IPS-20b (cell line): ENCODE measurements around the gene XRCC4.

Experiments used
- H3K27ac ChIP-seq: one replicate; pipeline ENCODE4 v1.5.1; 2013; ENCODE audit warnings: low read length
- H3K27me3 ChIP-seq: 2 replicates; pipeline ENCODE4 v1.6.1; 2013; ENCODE audit warnings: mild to moderate bottlenecking, low read length, inconsistent platforms; ENCODE audit not compliant: insufficient read depth
- H3K36me3 ChIP-seq: 2 replicates; pipeline ENCODE4 v1.6.1; 2013; ENCODE audit warnings: low read depth, mild to moderate bottlenecking, inconsistent platforms, low read length, moderate library complexity; ENCODE audit not compliant: insufficient read depth
- H3K4me1 ChIP-seq: 2 replicates; pipeline ENCODE4 v1.6.1; 2013; ENCODE audit warnings: mild to moderate bottlenecking, control low read depth, inconsistent platforms, low read length, moderate library complexity; ENCODE audit not compliant: insufficient read depth
- H3K4me3 ChIP-seq: 2 replicates; pipeline ENCODE4 v1.5.1; 2013; ENCODE audit warnings: mild to moderate bottlenecking, low read length, inconsistent platforms
- H3K9ac ChIP-seq: 2 replicates; pipeline ENCODE4 v1.6.1; 2013; ENCODE audit warnings: low read depth, mild to moderate bottlenecking, inconsistent platforms, low read length, moderate library complexity
- H3K9me3 ChIP-seq: 2 replicates; pipeline ENCODE4 v1.6.1; 2013; ENCODE audit warnings: mild to moderate bottlenecking, low read depth, low read length, inconsistent platforms; ENCODE audit not compliant: insufficient read depth

Gene XRCC4

GRCh38 chr5:83077662-83078261 is 415 bp downstream of the XRCC4 start:
- H3K27me3 ChIP-seq = no peaks in the 10 kb centered on the region
- peak overlapping the region; percentile 95 for H3K4me3 ChIP-seq
- peak overlapping the region; percentile 92 for H3K27ac ChIP-seq
- peaks cover 20% of the 10 kb centered on the region for H3K36me3 ChIP-seq
- peaks cover 14% of the 10 kb centered on the region; the same call in 1 of the 2 replicates for H3K4me1 ChIP-seq
- H3K9ac ChIP-seq = peak overlapping the region; percentile 96
- H3K9me3 ChIP-seq = no peaks in the 10 kb centered on the region

GRCh38 chr5:83082750-83083149 is 5.4 kb downstream of the XRCC4 start:
- Histone ChIP-seq H3K9me3 (no peaks in the 10 kb centered on the region), H3K4me1 (peaks cover 5% of the 10 kb centered on the region; the same call in 1 of the 2 replicates), H3K27ac (no peak overlapping the region), H3K4me3 (no peak overlapping the region), H3K9ac (no peak overlapping the region), H3K27me3 (no peaks in the 10 kb centered on the region), H3K36me3 (no peaks in the 10 kb centered on the region)

- Histone ChIP-seq H3K36me3 (no peaks in the 10 kb centered on the region), H3K4me3 (no peak overlapping the region), H3K27me3 (no peaks in the 10 kb centered on the region), H3K9ac (no peak overlapping the region), H3K4me1 (no peaks in the 10 kb centered on the region), H3K9me3 (no peaks in the 10 kb centered on the region), H3K27ac (no peak overlapping the region)
Measured at GRCh38 chr5:83084336-83084735, 7.0 kb downstream of the XRCC4 start.

- Histone ChIP-seq H3K9me3 (no peaks in the 10 kb centered on the region), H3K9ac (no peak overlapping the region), H3K27me3 (no peaks in the 10 kb centered on the region), H3K27ac (no peak overlapping the region), H3K4me3 (no peak overlapping the region), H3K4me1 (no peaks in the 10 kb centered on the region), H3K36me3 (no peaks in the 10 kb centered on the region)
Measured at GRCh38 chr5:83085106-83085505, 7.8 kb downstream of the XRCC4 start.

- Histone ChIP-seq H3K36me3 (no peaks in the 10 kb centered on the region), H3K4me1 (no peaks in the 10 kb centered on the region), H3K9me3 (peaks cover 24% of the 10 kb centered on the region; the same call in 1 of the 2 replicates), H3K4me3 (no peak overlapping the region), H3K9ac (no peak overlapping the region), H3K27ac (no peak overlapping the region), H3K27me3 (no peaks in the 10 kb centered on the region)
Measured at GRCh38 chr5:83090169-83090568, 12.8 kb downstream of the XRCC4 start.

GRCh38 chr5:83092619-83093018 is 15.3 kb downstream of the XRCC4 start:
- no peaks in the 10 kb centered on the region; the same call in 1 of the 2 replicates for H3K4me1 ChIP-seq
- H3K27me3 ChIP-seq = no peaks in the 10 kb centered on the region
- no peak overlapping the region for H3K9ac ChIP-seq
- H3K27ac ChIP-seq = no peak overlapping the region
- H3K36me3 ChIP-seq = no peaks in the 10 kb centered on the region
- no peak overlapping the region for H3K4me3 ChIP-seq
- H3K9me3 ChIP-seq = peaks cover 24% of the 10 kb centered on the region; the same call in 1 of the 2 replicates

- no peaks in the 10 kb centered on the region for H3K27me3 ChIP-seq
- no peaks in the 10 kb centered on the region for H3K36me3 ChIP-seq
- peaks cover 2% of the 10 kb centered on the region for H3K4me1 ChIP-seq
- H3K9me3 ChIP-seq = peaks cover 24% of the 10 kb centered on the region; the same call in 1 of the 2 replicates
- H3K9ac ChIP-seq = no peak overlapping the region
- no peak overlapping the region for H3K27ac ChIP-seq
- H3K4me3 ChIP-seq = no peak overlapping the region
Measured at GRCh38 chr5:83093692-83094091, 16.3 kb downstream of the XRCC4 start.

- H3K9ac ChIP-seq = no peak overlapping the region
- peaks cover 10% of the 10 kb centered on the region for H3K4me1 ChIP-seq
- H3K4me3 ChIP-seq = no peak overlapping the region
- H3K9me3 ChIP-seq = peaks cover 24% of the 10 kb centered on the region; the same call in 1 of the 2 replicates
- no peaks in the 10 kb centered on the region for H3K36me3 ChIP-seq
- H3K27me3 ChIP-seq = no peaks in the 10 kb centered on the region
- H3K27ac ChIP-seq = no peak overlapping the region
Measured at GRCh38 chr5:83095163-83095956, 18.0 kb downstream of the XRCC4 start.

- no peaks in the 10 kb centered on the region for H3K36me3 ChIP-seq
- H3K27me3 ChIP-seq = no peaks in the 10 kb centered on the region
- H3K4me3 ChIP-seq = no peak overlapping the region
- peaks cover 24% of the 10 kb centered on the region; the same call in 1 of the 2 replicates for H3K9me3 ChIP-seq
- no peak overlapping the region for H3K9ac ChIP-seq
- no peak overlapping the region for H3K27ac ChIP-seq
- H3K4me1 ChIP-seq = peaks cover 10% of the 10 kb centered on the region
Measured at GRCh38 chr5:83095957-83096539, 18.7 kb downstream of the XRCC4 start.

GRCh38 chr5:83096660-83097339 is 19.5 kb downstream of the XRCC4 start:
- H3K9me3 ChIP-seq = peaks cover 20% of the 10 kb centered on the region; the same call in 1 of the 2 replicates
- H3K27ac ChIP-seq = no peak overlapping the region
- H3K4me3 ChIP-seq = no peak overlapping the region
- peaks cover 10% of the 10 kb centered on the region for H3K4me1 ChIP-seq
- no peak overlapping the region for H3K9ac ChIP-seq
- H3K36me3 ChIP-seq = no peaks in the 10 kb centered on the region
- no peaks in the 10 kb centered on the region for H3K27me3 ChIP-seq

GRCh38 chr5:83097689-83098231 is 20.4 kb downstream of the XRCC4 start:
- H3K9me3 ChIP-seq = peaks cover 13% of the 10 kb centered on the region; the same call in 1 of the 2 replicates
- no peaks in the 10 kb centered on the region for H3K36me3 ChIP-seq
- no peak overlapping the region for H3K9ac ChIP-seq
- no peak overlapping the region for H3K4me3 ChIP-seq
- H3K27me3 ChIP-seq = no peaks in the 10 kb centered on the region
- peaks cover 10% of the 10 kb centered on the region for H3K4me1 ChIP-seq
- no peak overlapping the region for H3K27ac ChIP-seq
